GM12878 (cell line): ENCODE measurements around the gene C1QL4. TPM values are rescaled to one million over a fixed set of nuclear protein-coding genes. Genes with fewer than 3 reads are reported as not detected.

Experiments
- ATAC-seq: fragments of 200-7000 bp; cut with Tn5 transposase; 3 replicates; pipeline ENCODE4 v1.9.1; 2020; ENCODE audit warnings: mild to moderate bottlenecking, moderate library complexity
- BruUV-seq: library from RNA; stranded (reverse); fragments of 400-500 nt; replicated peaks from 2 replicates; lab custom pipeline; 2021; lab: Mats Ljungman, UMichigan
- CTCF ChIA-PET: fragments of 300-600 bp; sonication (Branson Sonifier 250); formaldehyde crosslinking; extraction: SDS; loops from one replicate; lab custom pipeline; 2021; ENCODE audit warnings: inconsistent platforms; lab: Yijun Ruan, JAX
- POLR2A ChIA-PET: fragments of 350-600 bp; formaldehyde crosslinking; extraction: SDS; loops from one replicate; lab custom pipeline; 2021; ENCODE audit warnings: inconsistent platforms; lab: Charles Lee
- RAD21 ChIA-PET: fragments of 300-600 bp; sonication (Branson Sonifier 250); formaldehyde crosslinking; loops from one replicate; lab custom pipeline; 2023; ENCODE audit warnings: antibody characterized with exemption; ENCODE audit not compliant: unreplicated experiment; lab: Charles Lee
- SMC1A ChIA-PET: fragments of 300-600 bp; sonication (Branson Sonifier 250); formaldehyde crosslinking; loops from one replicate; lab custom pipeline; 2023; ENCODE audit not compliant: unreplicated experiment, uncharacterized antibody; lab: Charles Lee
- DNase-seq: peaks from one replicate; pipeline ENCODE4 v3.0.0-alpha.2; 2011; ENCODE audit warnings: low read depth, low spot score
- FAIRE-seq: peaks from 3 replicates; lab custom pipeline; 2011; peaks lifted over from hg19 to GRCh38; lab: Jason Lieb, UNC
- H2AFZ ChIP-seq: 2 replicates; pipeline ENCODE4 v1.6.0; 2011; ENCODE audit warnings: low read depth, low read length, control low read depth; ENCODE audit not compliant: control insufficient read depth
- H3K27ac ChIP-seq: 2 replicates; pipeline ENCODE4 v1.5.1; 2011; ENCODE audit warnings: control low read depth; ENCODE audit not compliant: control insufficient read depth, insufficient read depth
- H3K27me3 ChIP-seq, 2 experiments: replicated peaks in 1 of 2; 2 replicates each; pipeline versions ENCODE4 v1.6.0 to v1.6.1; 2011; ENCODE audit warnings: low read length in 1 of 2; ENCODE audit not compliant: control insufficient read depth in 2 of 2, insufficient read depth in 2 of 2
- H3K36me3 ChIP-seq, 2 experiments: 2 replicates each; pipeline ENCODE4 v1.5.1; 2011; ENCODE audit warnings: low read length in 1 of 2; ENCODE audit not compliant: control insufficient read depth in 2 of 2, insufficient read depth in 2 of 2
- H3K4me1 ChIP-seq: 2 replicates; pipeline ENCODE4 v1.6.1; 2011; ENCODE audit warnings: mild to moderate bottlenecking, low read length, moderate library complexity, mixed read lengths; ENCODE audit not compliant: control insufficient read depth, insufficient read depth
- H3K4me2 ChIP-seq: 2 replicates; pipeline ENCODE4 v1.6.0; 2011; ENCODE audit warnings: control low read depth; ENCODE audit not compliant: control insufficient read depth, insufficient read depth
- H3K4me3 ChIP-seq: fragments of 200-600 bp; sonication (generic); 2 replicates; pipeline ENCODE4 v1.5.1; 2016
- H3K79me2 ChIP-seq: 2 replicates; pipeline ENCODE4 v1.6.0; 2011; ENCODE audit warnings: low read length; ENCODE audit not compliant: control insufficient read depth, insufficient read depth
- H3K9ac ChIP-seq: 2 replicates; pipeline ENCODE4 v1.8.0; 2011; ENCODE audit warnings: low read length, control low read depth, mixed read lengths; ENCODE audit not compliant: control insufficient read depth, insufficient read depth
- H3K9me3 ChIP-seq: replicated peaks from 3 replicates; pipeline ENCODE4 v1.5.1; 2011; ENCODE audit warnings: mild to moderate bottlenecking, low read length; ENCODE audit not compliant: control insufficient read depth, insufficient read depth
- H4K20me1 ChIP-seq: 2 replicates; pipeline ENCODE4 v1.6.0; 2011; ENCODE audit not compliant: control insufficient read depth, insufficient read depth
- CHD2 ChIP-seq: IDR thresholded peaks from 2 replicates; pipeline ENCODE4 v1.6.1; 2011; ENCODE audit warnings: low read depth, low read length, improper control_type of control experiment, borderline replicate concordance
- CHD4 ChIP-seq: fragments of 200-600 bp; sonication (generic); IDR thresholded peaks from 2 replicates; pipeline ENCODE4 v1.6.1; 2016; ENCODE audit warnings: mild to moderate bottlenecking
- DPF2 ChIP-seq: fragments of 450-650 bp; IDR thresholded peaks from 2 replicates; pipeline ENCODE4 v1.6.1; 2017; ENCODE audit warnings: mild to moderate bottlenecking
- GABPA ChIP-seq: IDR thresholded peaks from 2 replicates; pipeline ENCODE4 v1.6.1; 2014; ENCODE audit warnings: antibody characterized with exemption, low read depth, mild to moderate bottlenecking, inconsistent platforms
- JUND ChIP-seq: IDR thresholded peaks from 2 replicates; pipeline ENCODE4 v1.6.1; 2012; ENCODE audit warnings: low read depth, mild to moderate bottlenecking, low read length, improper control_type of control experiment, moderate library complexity
- SIX5 ChIP-seq: IDR thresholded peaks from 2 replicates; pipeline ENCODE4 v1.6.1; 2011; ENCODE audit warnings: mild to moderate bottlenecking, low read depth, low read length, moderate library complexity; ENCODE audit not compliant: severe bottlenecking
- SREBF2 ChIP-seq: IDR thresholded peaks from 2 replicates; pipeline ENCODE4 v1.6.1; 2012; ENCODE audit warnings: mild to moderate bottlenecking, low read length
- ZNF24 ChIP-seq: fragments of 450-650 bp; IDR thresholded peaks from 2 replicates; pipeline ENCODE4 v1.6.1; 2017; ENCODE audit warnings: antibody characterized with exemption, mild to moderate bottlenecking
- WGBS: methylation state at CpG from one replicate; pipeline ENCODE4 v1.1.6; 2016; ENCODE audit warnings: low lambda C conversion rate; ENCODE audit not compliant: insufficient replicate concordance, insufficient coverage; ENCODE audit errors: missing lambda C conversion rate; 5-methylcytosine and 5-hydroxymethylcytosine counted together
- in situ Hi-C: fragments of 300-500 bp; cut with MboI; formaldehyde crosslinking; loops from 9 replicates; pipeline ENCODE4 v1.14.3; 2018; ENCODE audit warnings: mixed read lengths
- intact Hi-C: fragments of 100-400 bp; cut with micrococcal nuclease; formaldehyde crosslinking; loops from one replicate; pipeline ENCODE4 v1.14.2; 2022; ENCODE audit not compliant: unreplicated experiment
- polyA plus RNA-seq, 11 experiments: library from polyadenylated mRNA; depleted of rRNA in 4 of 11; unstranded in 6 of 11; stranded (reverse) in 5 of 11; fragments of >200 nt; fragmentation: Nextera tagmentation in 4 of 11; fragmentation: Illumina TruSeq in 1 of 11; extraction: Ambion mirVana in 4 of 11; extraction: Trizol in 1 of 11; gene quantifications; 1 replicate in 1 of 11; 2 replicates in 10 of 11; pipeline versions ENCODE4 v1.2.1 to v1.2.3, GENCODE V29; 2011 to 2016; ENCODE audit warnings: inconsistent platforms in 2 of 11, missing spikeins in 2 of 11, low read depth in 1 of 11
- total RNA-seq, 4 experiments: library from RNA; depleted of rRNA in 3 of 4; stranded (reverse); fragments of >200 nt in 3 of 4; fragmentation: Illumina TruSeq in 1 of 4; extraction: Trizol in 1 of 4; gene quantifications; 2 replicates each; pipeline versions ENCODE4 v1.2.1 to v1.2.3, GENCODE V29; 2013 to 2021
- TF ChIP-seq, protein P1 (sequence below): fragments of 450-650 bp; formaldehyde crosslinking; IDR thresholded peaks from 2 replicates; pipeline ENCODE4 v1.4.0; 2022; ENCODE audit warnings: mild to moderate bottlenecking, moderate library complexity
- TF ChIP-seq, protein P2 (sequence below): IDR thresholded peaks from 2 replicates; pipeline ENCODE4 v1.6.1; 2012; ENCODE audit warnings: low read depth, low read length, improper control_type of control experiment

Gene C1QL4
- total and polyA plus RNA-seq, 10 of the 15 experiments (the other 5 are each of a cell fraction or from before 2014, with no cell fraction given) = 0.05 TPM; not detected in 9

DNA sequence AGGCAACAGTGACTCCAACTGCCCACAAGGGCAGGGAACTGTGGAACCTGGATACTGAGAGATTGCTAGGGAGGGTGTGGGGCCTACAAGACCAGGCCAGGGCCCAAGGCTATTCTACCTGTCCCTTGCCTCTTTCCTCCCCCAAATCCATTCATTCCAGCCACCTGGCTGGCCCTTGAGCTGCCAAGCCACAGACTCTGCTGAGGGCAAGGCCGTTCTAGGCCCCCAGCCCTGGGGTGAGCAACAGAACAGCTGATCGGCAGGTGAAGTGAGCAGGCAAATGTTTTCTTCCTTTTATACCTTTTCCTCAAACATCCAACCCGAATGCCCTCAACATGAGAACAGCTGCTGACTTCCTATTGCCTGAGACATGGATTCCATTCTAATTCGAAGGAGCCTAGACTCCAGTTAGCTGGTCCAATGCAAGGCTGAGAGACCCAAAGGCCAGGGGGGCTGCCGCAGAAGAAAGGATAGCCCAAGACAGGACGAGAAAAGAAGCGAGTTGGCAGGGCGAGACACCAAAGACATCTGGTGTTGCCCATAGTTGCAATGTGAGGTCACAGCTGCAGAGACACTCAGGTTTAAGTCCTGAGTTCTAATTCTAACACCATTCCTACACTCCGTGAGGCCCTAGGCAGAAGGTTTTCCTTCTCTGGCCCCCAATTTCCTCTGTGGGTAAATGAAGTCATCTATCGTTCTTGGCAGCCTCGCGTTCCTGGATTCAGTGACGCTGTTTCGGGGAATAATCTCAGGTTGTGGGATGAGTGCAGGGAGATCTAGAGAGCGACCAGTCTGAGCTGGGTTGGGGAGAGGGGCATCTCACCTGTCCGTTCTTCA, 1.7 kb downstream of the C1QL4 start:
- peaks cover 0 to 3% of the 10 kb centered on the region in 2 experiments; a peak in 2 of 4 replicates for H3K36me3 ChIP-seq
- no peak overlapping the region for H3K4me3 ChIP-seq
- no TSS peak for BruUV-seq
- 51% methylated on average over 16 of the region's 16 CpGs for WGBS
- no peak overlapping the region for H2AFZ ChIP-seq
- FAIRE-seq (no peak), DNase-seq (no peak), ATAC-seq (no peak)
- H3K4me1 ChIP-seq = no peaks in the 10 kb centered on the region
- RAD21 ChIA-PET = no interaction called here
- SMC1A ChIA-PET = interaction anchor here (1.3 kb wide), 1 partner anchor 46 kb away, joined by 5 read pairs; no protein-coding TSS in a partner anchor
- H3K4me2 ChIP-seq = no peak overlapping the region
- TF ChIP-seq GABPA = no peak
- intact Hi-C loops (no loop called here), in situ Hi-C loops (loop anchor here (5.0 kb wide), 1 partner anchor 48 kb away; no protein-coding TSS in a partner anchor)
- H3K79me2 ChIP-seq = no peaks in the 10 kb centered on the region
- H3K27me3 ChIP-seq = peaks cover 11 to 12% of the 10 kb centered on the region in 2 experiments
- CTCF ChIA-PET = interaction anchor here (0.8 to 4.7 kb wide), 5 partner anchors 12 to 245 kb away, joined by 3 to 25 read pairs (median 4); partner anchors contain the start of gene TROAP
- H3K9me3 ChIP-seq = no peaks in the 10 kb centered on the region; the same call in 2 of the 3 replicates
- no peak overlapping the region for H3K9ac ChIP-seq
- no peak overlapping the region for H3K27ac ChIP-seq
- H4K20me1 ChIP-seq = no peaks in the 10 kb centered on the region
- POLR2A ChIA-PET = interaction anchor here (0.5 kb wide), 1 partner anchor 194 kb away, joined by 5 read pairs; no protein-coding TSS in a partner anchor

DNA sequence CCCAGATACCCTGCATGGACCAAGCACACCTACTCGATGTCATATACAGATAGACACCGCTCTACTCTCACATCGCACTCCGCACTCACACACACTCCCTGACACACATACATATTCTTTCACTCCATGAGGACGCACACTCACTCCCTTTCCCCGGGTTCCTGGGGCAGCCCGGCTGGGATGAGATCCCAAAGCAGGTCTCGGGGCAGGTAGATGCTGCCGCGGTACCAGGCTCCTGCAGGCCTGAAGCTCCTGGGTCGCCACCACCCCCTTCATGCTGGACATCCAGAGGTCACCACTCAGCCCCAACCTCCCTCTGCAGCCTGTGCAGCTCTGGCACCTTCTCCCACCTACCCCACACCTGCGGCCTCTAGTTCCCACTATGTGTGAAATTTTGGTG, 2.3 kb downstream of the C1QL4 start:
- Histone ChIP-seq H3K27ac (no peak overlapping the region), H3K4me1 (no peaks in the 10 kb centered on the region), H3K9me3 (no peaks in the 10 kb centered on the region; the same call in 2 of the 3 replicates), H3K36me3 (peaks cover 3 to 6% of the 10 kb centered on the region in 2 experiments; a peak in 2 of 4 replicates), H2AFZ (no peak overlapping the region), H3K79me2 (no peaks in the 10 kb centered on the region), H3K4me2 (no peak overlapping the region), H4K20me1 (no peaks in the 10 kb centered on the region), H3K9ac (no peak overlapping the region), H3K27me3 (peaks cover 11 to 12% of the 10 kb centered on the region in 2 experiments), H3K4me3 (no peak overlapping the region)
- CTCF ChIA-PET = interaction anchor here (0.8 to 4.7 kb wide), 4 partner anchors 12 to 246 kb away, joined by 3 to 25 read pairs (median 4); partner anchors contain the start of gene TROAP
- no peak for DNase-seq
- intact Hi-C loops (no loop called here), in situ Hi-C loops (loop anchor here (5.0 kb wide), 1 partner anchor 47 kb away; no protein-coding TSS in a partner anchor)
- no peak for FAIRE-seq
- BruUV-seq = no TSS peak
- SMC1A ChIA-PET = interaction anchor here (1.3 kb wide), 1 partner anchor 45 kb away, joined by 5 read pairs; no protein-coding TSS in a partner anchor
- RAD21 ChIA-PET = no interaction called here
- POLR2A ChIA-PET = interaction anchor here (0.5 kb wide), 1 partner anchor 195 kb away, joined by 5 read pairs; no protein-coding TSS in a partner anchor
- WGBS = 52% methylated on average over 12 of the region's 12 CpGs
- no peak for ATAC-seq
- TF ChIP-seq CHD4 (no peak), CHD2 (no peak), JUND (no peak), ZNF24 (no peak), DPF2 (no peak), SIX5 (no peak), SREBF2 (no peak)
- TF ChIP-seq, protein P1, sequence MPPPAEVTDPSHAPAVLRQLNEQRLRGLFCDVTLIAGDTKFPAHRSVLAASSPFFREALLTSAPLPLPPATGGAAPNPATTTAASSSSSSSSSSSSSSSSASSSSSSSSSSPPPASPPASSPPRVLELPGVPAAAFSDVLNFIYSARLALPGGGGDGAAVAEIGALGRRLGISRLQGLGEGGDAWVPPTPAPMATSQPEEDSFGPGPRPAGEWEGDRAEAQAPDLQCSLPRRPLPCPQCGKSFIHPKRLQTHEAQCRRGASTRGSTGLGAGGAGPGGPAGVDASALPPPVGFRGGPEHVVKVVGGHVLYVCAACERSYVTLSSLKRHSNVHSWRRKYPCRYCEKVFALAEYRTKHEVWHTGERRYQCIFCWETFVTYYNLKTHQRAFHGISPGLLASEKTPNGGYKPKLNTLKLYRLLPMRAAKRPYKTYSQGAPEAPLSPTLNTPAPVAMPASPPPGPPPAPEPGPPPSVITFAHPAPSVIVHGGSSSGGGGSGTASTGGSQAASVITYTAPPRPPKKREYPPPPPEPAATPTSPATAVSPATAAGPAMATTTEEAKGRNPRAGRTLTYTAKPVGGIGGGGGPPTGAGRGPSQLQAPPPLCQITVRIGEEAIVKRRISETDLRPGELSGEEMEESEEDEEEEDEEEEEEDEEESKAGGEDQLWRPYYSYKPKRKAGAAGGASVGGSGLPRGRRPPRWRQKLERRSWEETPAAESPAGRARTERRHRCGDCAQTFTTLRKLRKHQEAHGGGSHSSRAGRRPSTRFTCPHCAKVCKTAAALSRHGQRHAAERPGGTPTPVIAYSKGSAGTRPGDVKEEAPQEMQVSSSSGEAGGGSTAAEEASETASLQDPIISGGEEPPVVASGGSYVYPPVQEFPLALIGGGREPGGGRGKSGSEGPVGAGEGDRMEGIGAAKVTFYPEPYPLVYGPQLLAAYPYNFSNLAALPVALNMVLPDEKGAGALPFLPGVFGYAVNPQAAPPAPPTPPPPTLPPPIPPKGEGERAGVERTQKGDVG = no peak
- TF ChIP-seq, protein P2, sequence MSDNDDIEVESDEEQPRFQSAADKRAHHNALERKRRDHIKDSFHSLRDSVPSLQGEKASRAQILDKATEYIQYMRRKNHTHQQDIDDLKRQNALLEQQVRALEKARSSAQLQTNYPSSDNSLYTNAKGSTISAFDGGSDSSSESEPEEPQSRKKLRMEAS = no peak
